HL-60/S4 treated with retinoic acid at 250 ng/mL for 4 days and 3 days (cell line): ENCODE data around the gene NFIX.

Experiments
- in situ Hi-C: fragments of 300-500 bp; cut with MboI; formaldehyde crosslinking; loops from 2 replicates; pipeline ENCODE4 v1.7.0; 2022; ENCODE audit warnings: low sequenced_read_pairs

Gene NFIX

GRCh38 chr19:13069415-13070359 is 74.4 kb downstream of the NFIX start:
- in situ Hi-C loops, result no loop called here

- in situ Hi-C loops, result no loop called here
Observed at GRCh38 chr19:13070425-13071140, 75.3 kb downstream of the NFIX start.

- in situ Hi-C loops, result no loop called here
Observed at GRCh38 chr19:13071444-13072187, 76.3 kb downstream of the NFIX start.

- in situ Hi-C loops, result no loop called here
Observed at GRCh38 chr19:13072188-13072908, 77.1 kb downstream of the NFIX start.

- in situ Hi-C loops, result no loop called here
Observed at GRCh38 chr19:13073263-13073662, 78.0 kb downstream of the NFIX start.

GRCh38 chr19:13074378-13074777 is 79.1 kb downstream of the NFIX start:
- in situ Hi-C loops, result no loop called here

- in situ Hi-C loops, result no loop called here
Observed at GRCh38 chr19:13076320-13076719, 81.0 kb downstream of the NFIX start.

- in situ Hi-C loops, result no loop called here
Observed at GRCh38 chr19:13076787-13077186, 81.5 kb downstream of the NFIX start.

GRCh38 chr19:13077240-13077639 is 82.0 kb downstream of the NFIX start:
- in situ Hi-C loops, result no loop called here

- in situ Hi-C loops, result no loop called here
Observed at GRCh38 chr19:13078381-13078780, 83.1 kb downstream of the NFIX start.

- in situ Hi-C loops, result no loop called here
Observed at GRCh38 chr19:13078897-13079541, 83.7 kb downstream of the NFIX start.

- in situ Hi-C loops, result no loop called here
Observed at GRCh38 chr19:13079542-13079986, 84.3 kb downstream of the NFIX start.

- in situ Hi-C loops, result no loop called here
Observed at GRCh38 chr19:13082192-13083007, 87.1 kb downstream of the NFIX start.

- in situ Hi-C loops, result no loop called here
Observed at GRCh38 chr19:13083008-13083404, 87.7 kb downstream of the NFIX start.

- in situ Hi-C loops, result no loop called here
Observed at GRCh38 chr19:13083627-13084026, 88.4 kb downstream of the NFIX start.

GRCh38 chr19:13085666-13086065 is 90.4 kb downstream of the NFIX start:
- in situ Hi-C loops, result no loop called here

GRCh38 chr19:13086341-13086740 is 91.1 kb downstream of the NFIX start:
- in situ Hi-C loops, result no loop called here

GRCh38 chr19:13087295-13087694 is 92.0 kb downstream of the NFIX start:
- in situ Hi-C loops, result no loop called here

GRCh38 chr19:13087795-13088537 is 92.7 kb downstream of the NFIX start:
- in situ Hi-C loops, result no loop called here
